HG02642 (cell line): ENCODE results near the gene BCAS3.
A peak's percentile ranks its signal among the peaks of the same experiment; 100 is the strongest.

Experiments used
- ATAC-seq: cut with Tn5 transposase; IDR thresholded peaks from one replicate; pipeline ENCODE4 v1.9.1; 2021; ENCODE audit warnings: mild to moderate bottlenecking; ENCODE audit not compliant: unreplicated experiment, poor library complexity

The BCAS3 gene

DNA sequence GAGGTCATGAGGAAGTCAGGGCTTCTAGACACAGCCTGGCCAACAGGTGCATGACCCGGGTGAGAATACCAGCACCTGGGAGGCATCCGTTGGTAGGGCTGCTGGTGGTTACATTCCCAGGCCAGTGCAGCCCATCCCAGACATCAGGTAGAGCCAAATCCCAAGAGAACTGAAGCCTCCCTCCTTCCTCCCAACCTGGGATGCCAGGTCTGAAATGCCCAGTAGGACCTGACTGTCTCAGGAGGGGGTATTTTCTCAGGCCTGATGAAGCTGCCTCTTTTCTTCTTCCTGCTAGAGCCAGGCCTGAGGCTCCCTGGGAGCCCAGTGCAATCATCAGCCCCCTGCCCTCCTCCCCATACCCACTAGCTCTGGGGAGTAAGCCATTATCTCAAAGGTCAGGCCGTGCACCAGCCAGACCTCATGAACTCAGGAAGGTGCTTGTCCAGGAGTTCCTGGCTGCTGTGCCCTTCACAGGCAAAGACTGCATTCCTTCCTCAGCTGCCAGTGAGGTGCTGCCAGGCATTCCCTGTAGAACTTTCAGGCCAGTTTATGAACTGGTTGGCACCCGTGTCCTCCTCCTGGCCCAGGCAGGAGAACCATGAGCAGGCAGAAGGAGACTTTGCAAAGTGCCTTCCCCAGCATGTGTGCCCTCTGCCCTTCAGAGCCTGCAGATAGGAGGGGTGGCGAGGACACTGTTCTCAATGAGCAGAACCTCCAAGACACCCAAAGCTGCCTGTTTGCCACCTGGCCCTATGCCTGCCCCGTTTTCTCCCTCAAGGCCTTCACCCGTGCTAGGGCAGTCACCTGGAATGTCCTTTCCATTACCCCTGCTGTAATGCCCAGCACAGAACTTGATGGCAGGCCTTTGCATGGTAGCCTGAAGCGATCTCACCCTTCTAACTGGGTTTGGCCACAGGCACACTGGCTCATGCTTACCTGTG is 729.6 kb downstream of the BCAS3 start:
- ATAC-seq: no peak

DNA sequence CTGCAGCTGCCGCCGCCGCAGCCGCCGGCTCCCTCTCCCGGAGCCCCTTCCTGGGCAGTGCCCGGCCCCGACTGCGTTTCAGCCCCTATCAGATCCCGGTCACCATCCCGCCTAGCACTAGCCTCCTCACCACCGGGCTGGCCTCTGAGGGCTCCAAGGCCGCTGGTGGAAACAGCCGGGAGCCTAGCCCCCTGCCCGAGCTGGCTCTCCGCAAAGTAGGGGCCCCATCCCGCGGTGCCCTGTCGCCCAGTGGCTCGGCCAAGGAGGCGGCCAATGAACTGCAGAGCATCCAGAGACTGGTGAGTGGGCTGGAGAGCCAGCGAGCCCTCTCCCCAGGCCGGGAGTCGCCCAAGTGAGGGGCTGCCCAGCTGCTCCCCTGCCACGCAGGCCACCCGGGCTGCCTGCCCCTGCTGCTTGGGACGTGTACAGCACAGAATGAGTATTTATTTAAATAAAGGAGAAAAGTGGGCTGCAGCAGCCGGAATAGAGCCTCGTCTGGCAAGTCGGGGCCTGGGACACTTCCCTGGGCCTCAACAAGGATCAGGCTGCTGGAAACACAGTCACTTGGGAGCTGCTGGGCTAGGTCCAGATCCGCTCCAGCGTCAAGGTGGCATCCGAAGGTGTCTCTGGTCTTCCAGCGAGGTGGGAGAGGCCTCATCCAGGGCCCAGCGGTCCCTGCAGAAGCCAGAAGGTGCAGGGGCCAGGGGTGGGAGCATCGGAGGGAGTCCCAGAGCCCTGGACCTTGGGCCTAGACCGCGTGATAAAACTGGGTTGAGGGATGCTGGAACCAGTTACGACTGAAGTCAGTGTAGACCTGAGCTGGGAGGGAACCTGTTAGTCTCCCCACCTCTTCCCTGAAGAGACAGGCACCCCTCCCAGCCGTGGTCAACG is 730.7 kb downstream of the BCAS3 start:
- ATAC-seq: no peak

DNA sequence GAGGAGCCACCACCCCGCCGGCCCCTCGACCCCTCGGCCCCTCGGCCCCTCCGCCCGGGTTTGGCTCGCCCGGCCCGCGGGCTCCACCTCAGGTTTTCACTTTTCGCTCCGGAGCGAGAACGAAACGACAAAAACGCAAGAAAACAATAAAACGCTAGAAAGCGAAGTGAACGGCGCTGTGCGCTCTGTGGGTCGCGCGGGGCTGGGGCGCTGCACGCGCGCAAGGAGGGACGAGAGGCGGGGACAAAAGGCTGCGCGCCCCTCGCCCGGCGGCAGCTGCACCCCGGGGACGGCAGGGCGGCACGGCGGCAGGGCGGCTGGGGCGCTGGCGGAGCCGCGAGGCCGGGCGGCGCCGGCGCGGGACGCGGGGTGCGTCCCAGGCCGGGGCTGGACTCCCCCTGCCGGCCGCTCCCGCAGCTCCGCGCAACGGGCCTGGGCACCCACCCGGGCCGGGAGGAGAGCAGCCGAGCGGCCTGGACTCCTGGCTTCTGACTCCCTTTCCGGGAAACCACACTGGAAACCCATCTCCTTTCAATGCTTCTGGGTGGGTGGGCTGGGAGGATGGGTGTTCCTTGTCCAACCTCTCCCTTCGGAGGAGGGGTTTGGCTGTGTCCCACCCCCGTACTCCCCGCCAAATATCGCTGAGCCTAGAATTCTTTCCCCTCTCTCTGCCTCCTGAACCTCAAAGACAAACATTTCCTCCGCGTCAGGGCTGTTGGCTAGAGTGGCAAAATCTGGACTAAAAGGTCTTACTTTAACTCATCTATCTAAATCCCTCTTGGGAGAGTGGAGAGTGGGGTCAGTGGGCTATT is 731.9 kb downstream of the BCAS3 start:
- ATAC-seq: no peak

DNA sequence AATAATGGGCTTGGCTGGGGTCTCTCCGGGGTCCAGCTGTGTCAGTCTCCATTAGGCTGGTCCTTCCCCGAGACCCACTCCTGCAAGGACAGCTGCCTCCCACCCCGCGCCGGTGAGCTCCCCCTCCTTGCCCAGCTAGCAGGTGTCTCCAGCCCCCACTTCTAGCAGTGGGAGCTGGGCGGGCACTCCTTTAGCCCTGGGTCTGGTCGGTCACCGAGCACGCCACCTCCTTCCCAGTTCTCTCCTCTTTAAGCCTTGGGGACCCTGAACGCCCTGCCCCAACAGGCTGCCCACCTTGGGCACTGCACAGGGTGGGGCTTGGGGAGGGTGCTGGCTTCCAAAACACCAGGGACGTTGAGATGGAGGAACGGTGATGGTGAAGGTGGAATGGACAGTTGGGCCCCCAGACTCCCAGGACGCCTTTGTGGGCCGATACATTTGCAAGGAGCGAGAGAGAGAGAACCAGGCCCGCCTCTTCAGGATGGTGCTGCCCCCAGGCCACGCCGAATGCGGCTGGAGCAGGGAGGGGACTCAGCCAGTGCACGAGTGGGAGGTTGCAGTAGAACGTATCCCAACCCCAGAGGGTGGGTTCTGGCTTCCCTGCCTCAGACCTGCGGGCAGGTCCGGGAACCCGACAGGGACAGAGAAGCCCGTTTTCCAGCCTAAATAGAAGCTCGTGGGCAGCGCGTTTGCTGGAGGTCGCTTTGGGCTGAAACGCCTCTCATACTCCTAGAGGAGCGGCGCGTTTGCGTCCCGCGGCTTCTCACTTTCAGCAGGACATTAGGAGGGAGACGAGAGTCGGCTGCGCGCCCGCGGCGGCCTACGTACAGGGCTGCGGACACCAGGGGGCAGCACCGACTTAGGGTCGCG is 732.7 kb downstream of the BCAS3 start:
- ATAC-seq: no peak

DNA sequence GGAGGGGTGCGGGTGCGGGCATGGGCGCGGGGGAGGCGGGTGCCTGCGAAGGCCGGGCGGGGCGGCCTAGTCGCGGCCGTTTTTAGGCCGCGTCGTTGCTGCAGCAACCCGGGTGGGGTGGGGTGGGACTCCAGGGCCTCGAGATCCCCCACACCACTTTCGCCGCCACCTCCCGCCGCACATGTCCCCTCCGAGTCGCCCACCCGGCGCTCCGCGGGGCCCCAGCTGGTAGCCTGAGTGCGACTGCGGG is 733.3 kb downstream of the BCAS3 start:
- no peak for ATAC-seq

DNA sequence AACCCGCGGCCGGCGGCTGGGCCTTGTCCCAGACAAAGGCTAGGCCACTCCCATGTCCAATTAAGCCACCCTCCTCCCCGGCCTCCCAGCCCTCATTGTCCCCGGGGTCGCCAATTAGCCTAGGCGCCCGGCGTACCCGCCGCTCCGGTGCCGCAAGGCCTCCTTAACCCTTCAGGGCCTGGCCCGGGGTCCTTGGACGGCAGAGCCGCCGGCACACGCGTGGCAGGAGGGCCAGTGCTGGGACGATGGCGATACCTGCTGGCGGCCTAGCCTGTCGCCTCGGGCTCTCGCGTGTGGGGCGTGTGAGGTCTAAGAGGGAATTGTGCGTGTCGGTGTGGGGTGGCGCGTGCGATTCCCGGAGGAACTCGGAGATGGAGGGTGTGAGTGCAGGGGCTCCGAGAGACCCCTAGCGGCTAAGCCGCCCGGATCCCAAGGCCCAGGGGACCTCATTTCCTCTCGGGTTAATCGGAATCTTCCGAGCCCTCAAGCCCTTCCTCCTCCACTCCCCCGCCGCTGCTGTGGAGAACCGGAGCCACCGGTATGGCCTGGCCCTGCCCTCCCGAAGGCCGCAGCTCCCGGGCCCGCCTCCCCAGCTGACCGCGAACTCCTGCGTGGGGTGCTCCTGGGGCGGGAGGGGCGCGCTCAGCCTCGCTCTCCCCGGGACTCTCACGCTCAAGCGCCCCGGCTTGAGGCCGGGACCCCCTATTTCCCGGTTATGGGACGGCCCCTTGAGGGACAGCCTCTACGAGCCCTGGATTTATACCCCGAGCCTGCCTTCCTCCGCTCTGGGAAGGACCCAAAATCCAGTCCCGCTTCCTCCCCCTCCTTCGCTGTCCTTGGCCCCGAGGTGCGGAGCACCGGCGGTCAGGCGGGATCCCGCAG is 733.9 kb downstream of the BCAS3 start:
- peak; percentile 10 for ATAC-seq

DNA sequence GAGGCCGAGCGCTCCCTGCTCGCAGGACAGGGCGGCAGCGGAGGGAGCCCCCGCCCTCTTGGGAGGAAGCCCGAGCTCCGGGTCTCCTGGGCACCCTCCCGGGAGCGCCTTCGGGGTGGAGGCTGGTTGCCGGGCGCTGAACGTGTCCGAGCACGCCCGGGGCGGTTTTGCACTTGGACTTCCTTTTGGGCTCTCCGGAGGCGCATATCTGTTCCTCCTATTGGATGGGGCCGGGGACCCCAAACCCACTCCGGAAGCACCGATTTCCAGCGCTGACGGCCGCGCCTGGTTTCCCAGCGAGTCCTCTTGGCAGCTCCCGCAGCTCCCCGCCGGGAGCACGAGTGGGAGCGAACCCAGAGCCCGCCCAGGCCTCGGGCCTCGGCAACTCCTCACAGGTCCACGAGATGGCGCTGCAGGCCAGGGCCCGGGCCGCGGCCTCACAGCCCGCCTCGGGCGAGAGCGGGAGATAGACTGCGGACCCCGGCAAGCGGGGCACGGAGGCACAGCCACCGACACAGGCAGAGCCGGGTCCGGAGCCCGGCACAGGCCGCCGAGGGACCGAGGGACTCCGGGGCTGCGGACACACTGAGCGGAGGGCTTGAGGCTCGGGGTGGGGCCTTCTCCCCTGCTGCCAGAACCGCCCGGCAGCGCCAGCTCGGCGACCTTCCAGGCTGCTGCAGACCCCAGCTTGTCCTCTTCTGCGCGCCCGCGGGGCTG is 734.6 kb downstream of the BCAS3 start:
- peak; percentile 63 for ATAC-seq

DNA sequence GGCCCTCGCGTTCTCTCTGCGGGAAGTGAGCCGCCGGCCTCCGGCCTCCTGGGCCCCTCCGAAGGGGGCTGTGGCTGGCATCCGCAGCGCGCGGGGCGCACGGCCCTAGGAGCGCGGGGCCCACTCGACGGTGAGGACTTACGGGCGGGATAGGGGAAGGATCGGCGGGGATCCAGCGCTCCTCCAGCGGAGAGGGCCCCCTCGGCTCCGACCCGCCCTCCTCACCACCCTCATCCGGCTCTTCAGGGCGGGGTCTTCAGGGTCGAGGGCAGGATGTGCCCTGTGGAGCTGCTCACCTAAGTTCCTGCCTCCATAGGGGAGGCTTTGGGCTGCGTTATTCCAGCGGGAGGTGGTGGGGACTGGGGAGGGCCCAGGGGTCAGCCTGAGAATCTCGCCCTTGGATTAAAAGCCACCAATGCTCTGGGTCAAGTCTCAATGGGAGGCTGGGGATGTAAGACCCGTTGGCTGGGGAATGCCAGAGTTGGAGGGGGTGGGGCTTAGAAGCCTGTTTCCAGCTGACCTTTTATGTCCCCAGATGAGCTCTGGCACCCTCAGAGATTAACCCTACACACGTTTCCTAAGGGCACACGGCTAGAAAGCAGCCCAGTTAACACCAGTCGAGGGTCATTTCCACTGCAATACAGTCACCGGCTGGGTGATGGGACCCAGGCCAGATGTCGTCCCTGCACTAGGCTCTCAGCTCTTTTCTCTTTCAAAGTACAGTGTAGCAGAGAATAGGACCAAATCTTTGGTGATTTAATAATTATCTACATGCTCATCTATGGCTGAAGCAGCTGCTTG is 735.4 kb downstream of the BCAS3 start:
- ATAC-seq: no peak

DNA sequence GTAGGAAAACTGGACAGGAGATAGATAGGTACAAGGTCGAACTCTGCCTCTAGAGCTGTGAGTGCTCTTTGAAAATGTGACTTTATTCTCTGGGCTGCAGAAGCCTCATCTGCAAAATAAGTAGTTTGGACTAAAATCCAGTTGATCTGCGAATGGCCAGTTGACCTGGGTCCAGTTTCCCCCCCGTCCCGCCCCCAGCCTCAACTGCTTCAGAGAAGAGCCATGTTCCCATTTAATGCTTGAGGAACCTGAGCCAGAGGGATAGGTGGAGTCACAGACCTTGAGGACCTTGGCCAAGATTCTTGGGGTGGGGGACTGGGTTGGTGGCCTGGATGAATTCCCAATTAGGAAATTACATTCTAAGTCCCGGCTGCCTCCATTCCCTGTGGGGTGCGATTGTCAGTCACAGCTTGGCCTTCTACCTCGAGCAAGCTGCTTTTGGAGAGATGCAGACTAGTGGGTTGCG is 736.0 kb downstream of the BCAS3 start:
- ATAC-seq: no peak

DNA sequence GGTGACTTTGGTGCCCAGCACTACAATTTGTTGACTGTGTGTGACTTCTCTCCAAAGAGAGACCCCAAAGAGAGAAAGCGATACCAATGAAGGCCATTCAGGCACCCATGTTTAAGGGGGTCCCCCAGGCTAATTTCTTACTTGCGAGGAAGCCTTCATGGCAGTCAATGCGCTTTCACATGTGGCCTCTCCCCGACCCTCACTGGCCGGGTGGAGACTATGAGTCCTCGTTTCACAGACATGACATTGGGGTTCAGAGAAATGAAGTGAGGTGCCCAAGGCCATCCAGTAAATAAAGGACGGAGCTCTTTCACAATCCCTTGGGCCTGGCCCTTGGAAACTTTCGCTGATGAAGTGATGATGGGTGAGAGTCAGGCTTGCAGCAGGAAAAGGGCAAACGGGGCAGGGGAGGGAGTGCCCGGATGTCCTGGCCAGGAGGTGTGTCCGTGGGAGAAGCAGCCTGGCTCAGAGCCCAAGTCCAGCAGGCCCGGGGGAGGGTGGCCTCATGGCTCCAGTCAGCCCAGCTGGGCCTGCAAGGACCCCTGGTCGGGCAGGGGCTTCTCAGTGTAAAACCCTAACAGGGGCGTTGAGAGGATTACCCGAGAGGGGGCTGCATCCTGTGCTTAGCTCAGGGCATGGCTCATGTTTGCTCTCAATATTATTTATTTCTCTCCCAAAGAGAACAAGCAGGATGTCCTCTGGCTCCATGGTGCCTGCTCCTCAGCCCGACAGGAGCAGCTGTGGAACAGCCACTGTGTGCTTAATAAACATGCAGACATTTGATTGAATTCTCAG is 736.7 kb downstream of the BCAS3 start:
- no peak for ATAC-seq

DNA sequence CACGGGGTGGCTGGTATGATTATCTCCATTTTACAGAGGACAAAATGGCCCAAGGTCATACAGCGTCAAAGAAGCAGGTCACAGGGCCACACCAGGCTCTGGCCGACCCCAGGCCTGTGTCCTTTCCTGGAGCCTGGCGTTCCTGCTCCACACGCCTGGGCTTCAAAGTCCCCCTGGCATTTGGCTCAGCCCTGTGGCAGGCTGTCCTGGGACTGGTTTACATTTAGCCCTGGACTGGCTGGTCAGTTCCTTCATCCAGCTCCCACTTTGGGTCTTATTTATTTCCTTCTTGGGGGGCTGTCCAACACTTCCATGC is 737.2 kb downstream of the BCAS3 start:
- ATAC-seq: no peak

DNA sequence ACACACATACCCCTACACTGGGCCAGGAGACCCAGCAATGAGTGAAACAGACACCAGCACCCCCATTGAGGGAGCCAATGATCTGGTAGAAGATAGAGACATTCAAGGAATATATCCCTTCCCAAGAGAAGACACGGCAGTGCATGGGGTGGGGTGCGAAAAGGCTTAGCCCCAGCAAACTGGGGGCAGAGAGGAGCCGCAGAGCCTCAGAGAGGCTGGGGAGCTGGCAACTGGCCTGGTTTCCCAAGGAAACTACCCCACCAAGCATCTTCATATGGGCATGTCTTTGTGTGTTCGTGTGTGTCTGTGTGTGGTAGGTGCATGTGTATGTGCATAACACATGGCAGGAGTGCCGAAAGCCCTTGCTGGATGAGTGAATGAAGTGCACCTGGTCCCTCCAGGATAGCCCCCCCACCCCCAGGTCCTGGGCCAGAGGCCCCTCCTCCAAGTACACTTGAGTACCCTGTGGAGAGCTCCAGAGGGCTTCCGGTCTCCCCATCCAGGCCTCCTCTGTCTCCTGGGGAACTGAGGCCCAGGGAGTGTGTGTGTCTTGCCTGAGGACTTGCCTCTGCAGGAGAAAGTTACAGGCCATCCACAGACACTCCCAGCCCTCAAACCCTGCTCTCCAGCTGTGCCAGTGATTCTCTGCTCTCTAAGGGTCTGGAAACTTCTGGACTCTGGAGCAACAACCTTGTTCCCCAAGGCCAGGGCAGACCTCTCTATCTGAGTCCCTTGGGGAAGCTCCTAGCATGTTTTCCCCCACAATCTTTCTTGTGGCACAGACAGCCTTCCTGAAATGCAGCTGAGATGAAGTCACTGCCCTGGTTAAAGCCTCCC is 737.9 kb downstream of the BCAS3 start:
- ATAC-seq: no peak

DNA sequence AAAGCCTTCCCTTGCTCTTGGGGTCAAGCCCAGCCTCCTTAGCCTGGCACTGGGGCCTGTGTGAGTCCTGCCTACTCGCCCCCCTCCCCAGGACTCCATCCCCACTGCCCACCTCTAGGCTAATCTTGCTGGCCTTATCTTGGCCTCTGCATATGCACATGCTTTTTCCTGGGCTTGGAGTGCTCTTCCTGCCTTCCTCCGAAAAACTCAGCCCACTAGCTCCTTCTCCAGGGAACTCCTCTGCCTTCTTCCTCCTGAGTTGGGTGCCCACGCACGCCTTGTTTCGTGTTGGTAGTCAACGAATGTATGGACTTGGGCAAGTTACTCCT is 738.5 kb downstream of the BCAS3 start:
- ATAC-seq: no peak

DNA sequence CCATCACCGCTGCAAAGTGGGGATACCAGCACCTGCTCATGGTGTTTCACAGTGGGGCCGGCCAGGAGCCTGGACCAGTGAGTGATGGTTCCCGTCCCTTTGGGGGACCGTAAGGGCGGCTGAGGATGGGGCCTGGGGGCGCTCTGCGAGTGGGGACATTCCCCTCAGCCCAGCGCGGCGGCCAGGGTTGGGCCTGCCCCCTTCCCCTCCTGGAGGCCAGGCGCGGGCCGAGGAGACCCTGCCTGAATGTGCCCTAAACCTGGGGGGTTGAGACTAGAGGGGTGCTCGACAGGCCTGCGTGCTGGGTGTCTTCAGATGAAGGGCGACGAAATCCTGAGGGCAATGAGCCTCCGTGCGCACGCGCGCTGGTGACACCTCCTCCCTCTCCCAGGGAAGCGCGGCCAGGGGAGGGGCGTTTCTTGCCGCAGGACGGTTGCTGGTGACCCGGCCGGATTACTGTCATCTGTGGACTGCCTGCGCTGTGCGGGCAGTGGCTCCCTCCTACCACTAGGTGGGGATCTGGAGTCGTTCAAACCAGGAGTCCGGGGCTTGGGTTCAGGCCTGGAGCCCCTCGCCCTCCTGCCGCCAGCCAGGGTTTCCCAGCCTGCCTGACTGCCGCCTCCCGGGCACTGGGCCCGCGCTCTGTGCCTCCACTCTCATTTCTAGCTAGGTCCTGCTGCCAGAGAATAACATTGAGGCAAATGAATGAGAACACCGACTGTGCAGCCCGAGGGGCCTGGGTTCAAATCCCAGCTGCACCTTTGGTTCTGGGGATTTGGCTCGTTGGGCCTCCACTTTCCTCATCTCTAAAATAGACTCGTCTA is 739.1 kb downstream of the BCAS3 start:
- ATAC-seq: no peak

DNA sequence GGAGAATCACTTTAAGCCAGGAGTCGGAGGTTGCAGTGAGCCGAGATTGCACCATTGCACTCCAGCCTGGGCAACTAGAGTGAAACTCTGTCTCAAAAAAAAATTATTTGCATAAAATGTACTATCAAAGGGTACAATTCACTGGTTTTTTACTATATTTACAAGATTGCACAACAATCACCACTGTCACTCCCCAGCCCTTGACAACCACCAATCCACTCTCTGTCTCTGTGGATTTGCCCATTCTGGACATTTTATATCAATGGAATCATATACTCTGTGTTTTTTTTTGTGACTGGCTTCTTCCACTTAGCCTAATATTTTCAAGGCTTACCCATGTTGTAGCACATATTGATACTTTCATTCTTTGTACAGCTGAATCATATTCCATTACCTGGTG is 740.8 kb downstream of the BCAS3 start:
- no peak for ATAC-seq
